IPS-18c (cell line): ENCODE data around the gene ORMDL3.

Source experiments
- H3K4me3 ChIP-seq: 2 replicates; pipeline ENCODE4 v1.7.0; 2013; ENCODE audit warnings: low read depth, mild to moderate bottlenecking, low read length, moderate library complexity; ENCODE audit not compliant: insufficient read depth
- H3K9me3 ChIP-seq: one replicate; pipeline ENCODE4 v1.6.1; 2013; ENCODE audit warnings: mild to moderate bottlenecking, low read length, moderate library complexity; ENCODE audit not compliant: control insufficient read depth, insufficient read depth

ORMDL3 gene

DNA sequence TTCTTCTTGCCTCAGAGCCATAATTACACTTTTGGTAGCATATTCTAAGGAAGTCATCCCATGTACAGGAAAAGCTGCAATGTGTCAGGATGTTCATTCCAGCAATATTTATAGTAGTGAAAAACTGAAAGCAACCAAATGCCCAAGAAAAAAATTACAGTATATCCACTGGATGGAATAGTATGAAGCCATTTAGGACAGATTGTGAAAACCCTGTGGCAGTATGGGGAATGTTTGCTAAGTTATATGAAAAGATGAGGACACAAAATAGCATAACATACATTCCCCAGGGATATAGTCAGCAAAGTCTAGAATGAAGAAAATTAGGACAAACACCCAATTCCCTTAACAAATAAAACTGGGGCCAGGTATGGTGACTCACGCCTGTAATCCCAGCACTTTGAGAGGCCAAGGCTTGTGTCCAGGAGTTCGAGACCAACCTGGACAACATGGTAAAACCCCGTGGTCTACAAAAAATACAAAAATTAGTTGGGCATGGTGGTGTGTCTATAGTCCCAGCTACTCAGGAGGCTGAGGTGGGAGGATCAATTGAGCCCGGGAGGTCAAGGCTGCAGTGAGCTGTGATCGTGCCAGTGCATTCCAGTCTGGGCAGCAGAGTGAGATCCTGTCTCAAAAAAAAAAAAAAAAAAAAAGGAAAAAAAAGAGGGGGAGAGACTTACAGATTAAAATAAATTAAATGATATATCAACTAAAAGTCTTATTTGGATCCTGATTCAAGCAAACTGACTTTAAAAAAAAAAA, 2.4 kb upstream of the ORMDL3 start:
- H3K4me3 ChIP-seq: no peak overlapping the region
- H3K9me3 ChIP-seq: peaks cover 3% of the 10 kb centered on the region

- Histone ChIP-seq H3K4me3 (no peak overlapping the region), H3K9me3 (peaks cover 3% of the 10 kb centered on the region)
Observed at GRCh38 chr17:39928858-39929645, 1.7 kb upstream of the ORMDL3 start.

DNA sequence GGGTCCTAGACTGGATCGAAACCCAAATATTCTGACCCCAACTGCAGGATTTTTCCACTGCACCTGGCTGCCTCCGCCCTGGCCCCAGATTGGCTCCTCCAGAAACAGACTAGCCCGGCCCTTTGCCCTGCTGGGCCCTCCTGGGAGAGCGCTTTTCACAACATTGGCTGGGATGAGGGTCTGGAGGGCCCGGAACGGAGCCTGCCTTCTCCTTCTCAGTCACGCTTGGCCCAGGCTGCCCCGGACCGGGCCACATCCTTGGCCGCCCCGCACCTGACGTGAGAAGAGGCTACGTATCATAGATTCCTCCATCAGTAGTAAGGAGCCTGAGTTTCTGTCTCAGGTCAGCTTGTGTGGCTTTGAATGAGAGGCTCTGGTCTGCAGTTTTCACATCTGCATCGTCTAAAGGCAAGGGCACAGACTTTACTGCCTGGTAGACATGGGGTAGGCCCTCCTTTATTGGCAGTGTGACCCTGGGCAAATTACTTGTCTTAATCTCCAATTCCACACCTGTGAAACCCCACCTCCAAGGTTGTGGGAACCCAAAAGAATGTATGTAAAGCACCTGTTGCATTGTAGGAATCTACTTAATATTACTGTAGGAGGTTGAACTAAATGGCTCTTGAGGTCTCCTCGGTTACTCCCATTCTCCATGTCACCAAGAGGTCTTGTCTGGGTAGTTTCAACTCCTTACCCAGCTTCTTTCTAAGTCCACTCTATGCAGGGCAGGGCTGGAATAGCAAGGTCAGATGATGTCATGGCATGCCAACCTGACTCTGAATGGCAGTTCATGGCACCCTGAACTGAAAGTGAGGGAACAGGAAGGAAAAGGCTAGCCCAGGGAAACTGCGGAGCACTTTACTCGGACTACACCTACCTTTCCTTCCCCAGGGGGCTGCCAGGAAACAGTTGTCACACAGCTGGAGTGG, 792 bp upstream of the ORMDL3 start:
- Histone ChIP-seq H3K4me3 (peak overlapping the region; percentile 65), H3K9me3 (peaks cover 3% of the 10 kb centered on the region)

DNA sequence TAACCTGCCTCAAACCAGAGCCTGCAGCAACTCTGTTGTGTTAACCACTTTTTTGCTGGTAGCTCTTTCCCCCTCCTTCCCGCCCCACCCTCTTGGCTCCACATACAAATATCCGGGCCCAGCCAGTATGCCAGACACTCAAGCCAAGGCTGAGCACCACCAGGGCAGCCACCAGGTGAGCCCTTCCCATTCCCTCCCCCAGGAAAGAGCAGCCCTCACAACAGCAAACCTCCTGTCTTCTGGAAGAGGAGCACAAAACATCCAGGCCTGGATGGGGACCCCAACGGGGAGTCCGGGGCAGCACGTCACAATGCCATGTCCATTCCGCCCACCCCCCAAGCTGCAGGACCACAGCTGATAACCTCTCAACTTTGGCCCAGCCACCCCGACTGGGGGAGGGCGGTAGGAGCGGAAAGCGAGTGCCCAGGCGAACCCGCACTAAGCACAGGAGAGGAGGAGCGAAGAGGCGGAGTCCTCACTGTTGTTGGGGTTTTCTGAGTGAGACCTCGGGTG, 757 bp downstream of the ORMDL3 start:
- peaks cover 3% of the 10 kb centered on the region for H3K9me3 ChIP-seq
- H3K4me3 ChIP-seq: peak overlapping the region; percentile 80

- peak overlapping the region; percentile 80 for H3K4me3 ChIP-seq
Observed at GRCh38 chr17:39926135-39926587, 1.2 kb downstream of the ORMDL3 start.

DNA sequence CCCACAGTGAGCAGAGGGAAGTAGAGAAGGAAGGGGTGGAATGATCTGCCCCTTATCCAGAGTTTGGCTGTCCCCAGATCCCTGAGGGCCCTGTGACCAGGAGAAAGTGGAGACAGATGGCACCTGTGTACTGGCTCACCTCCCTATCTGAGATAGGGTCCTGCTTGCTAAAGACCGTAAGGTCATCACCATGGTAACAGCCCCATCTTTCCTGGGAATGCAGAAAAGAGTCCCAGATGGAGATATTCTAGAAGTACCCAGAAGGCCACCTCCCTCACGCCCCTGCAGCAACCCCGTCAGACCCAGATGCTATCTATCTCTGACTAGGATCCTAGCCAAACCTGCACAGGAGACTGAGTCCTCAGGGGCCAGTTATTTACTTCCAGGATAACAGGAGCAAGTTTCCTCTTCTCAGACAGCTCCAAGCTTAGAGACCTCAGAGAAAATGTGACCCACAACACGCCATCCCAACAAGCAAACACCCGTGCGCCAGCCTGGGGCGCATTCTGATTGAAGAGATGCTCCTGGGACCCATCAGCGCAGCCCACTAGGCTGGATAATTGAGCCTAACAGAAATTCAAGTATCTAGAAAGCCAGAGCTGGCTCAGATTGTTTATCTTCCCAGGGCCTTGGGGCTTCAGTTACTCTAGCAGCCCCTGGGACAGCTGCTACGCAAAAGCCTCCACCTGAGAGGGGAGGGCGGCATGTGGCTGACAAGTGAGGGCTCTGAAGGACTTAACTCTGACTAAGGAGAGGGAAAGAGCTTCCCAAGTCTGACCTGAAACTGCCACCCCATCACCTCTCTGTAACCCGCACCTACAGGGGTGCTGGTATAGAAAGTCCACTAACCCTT, 1.9 kb downstream of the ORMDL3 start:
- Histone ChIP-seq H3K4me3 (0 out of 2 replicates have a peak overlapping the region, but pooled peaks have one; percentile 80), H3K9me3 (peaks cover 3% of the 10 kb centered on the region)

More at GRCh38 chr17:39926135-39926587, 1.2 kb downstream of the ORMDL3 start:
- H3K9me3 ChIP-seq: peaks cover 3% of the 10 kb centered on the region

GRCh38 chr17:39924691-39925055, 2.7 kb downstream of the ORMDL3 start:
- H3K4me3 ChIP-seq: 0 out of 2 replicates have a peak overlapping the region, but pooled peaks have one; percentile 3
- H3K9me3 ChIP-seq: peaks cover 3% of the 10 kb centered on the region

DNA sequence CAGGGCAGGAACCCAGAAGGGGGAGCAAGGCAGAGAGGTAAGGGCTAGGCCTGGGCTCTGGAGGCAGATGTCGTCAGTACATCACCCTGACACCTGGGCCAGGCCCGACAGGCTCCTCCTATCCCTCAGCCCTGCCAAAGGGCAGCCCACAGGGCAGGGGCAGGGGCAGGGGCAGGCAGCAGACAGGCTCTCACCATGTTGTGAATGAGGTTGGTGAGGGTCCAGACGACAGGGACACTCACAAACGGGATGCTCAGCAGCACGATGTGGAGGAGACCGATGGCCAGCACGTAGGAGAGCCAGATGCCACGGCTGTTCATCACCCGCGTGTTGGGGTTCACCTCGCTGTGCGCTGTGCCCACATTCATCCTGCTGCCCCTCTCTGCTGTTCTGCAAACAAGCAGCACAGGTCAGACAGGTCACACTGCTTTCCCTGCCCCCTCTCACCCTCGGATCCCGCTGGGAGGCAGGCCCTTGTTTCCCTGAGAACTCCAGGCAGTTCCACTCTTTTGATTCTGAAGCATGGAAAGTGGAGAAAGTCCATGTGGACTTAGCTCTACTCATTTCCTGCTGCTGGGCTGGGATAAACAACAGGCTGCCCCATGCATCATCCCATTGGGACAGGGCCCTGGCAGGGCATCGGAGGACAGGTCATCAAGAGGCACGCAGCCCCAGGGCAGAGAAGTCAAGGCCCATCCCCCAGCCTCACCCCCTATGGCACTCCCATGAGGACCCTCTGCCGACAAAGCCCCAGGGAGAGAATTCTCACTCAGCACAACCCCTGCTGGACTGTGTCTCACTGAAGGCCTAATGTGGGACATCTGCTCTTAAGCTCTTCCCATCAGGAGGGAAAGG, 3.3 kb downstream of the ORMDL3 start:
- Histone ChIP-seq H3K4me3 (no peak overlapping the region), H3K9me3 (peaks cover 3% of the 10 kb centered on the region)

GRCh38 chr17:39923230-39923629, 4.2 kb downstream of the ORMDL3 start:
- peaks cover 3% of the 10 kb centered on the region for H3K9me3 ChIP-seq
- no peak overlapping the region for H3K4me3 ChIP-seq

DNA sequence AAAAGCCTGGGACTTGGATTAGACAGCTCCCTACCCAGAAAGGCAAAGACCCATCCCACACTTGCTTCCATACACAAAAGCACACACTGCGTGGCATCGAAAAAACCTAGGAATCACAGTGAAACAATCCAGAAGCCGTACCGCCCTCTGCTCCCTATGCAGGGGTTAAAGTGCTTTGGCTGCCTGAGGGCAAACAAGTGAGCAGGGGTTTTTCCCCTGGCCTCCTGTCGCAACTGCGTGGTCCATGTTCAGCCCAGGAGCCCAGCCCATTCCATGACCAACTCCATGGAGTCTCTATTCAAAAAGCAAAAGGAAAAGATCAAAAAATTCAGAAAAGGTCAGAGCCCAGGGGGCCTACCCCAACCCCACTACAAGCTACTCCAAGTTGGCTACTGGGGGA, 5.4 kb downstream of the ORMDL3 start:
- Histone ChIP-seq H3K4me3 (no peak overlapping the region), H3K9me3 (peaks cover 2% of the 10 kb centered on the region)

GRCh38 chr17:39921323-39921722, 6.1 kb downstream of the ORMDL3 start:
- Histone ChIP-seq H3K9me3 (no peaks in the 10 kb centered on the region), H3K4me3 (no peak overlapping the region)

GRCh38 chr17:39920218-39921210, 6.9 kb downstream of the ORMDL3 start:
- Histone ChIP-seq H3K9me3 (no peaks in the 10 kb centered on the region), H3K4me3 (no peak overlapping the region)

DNA sequence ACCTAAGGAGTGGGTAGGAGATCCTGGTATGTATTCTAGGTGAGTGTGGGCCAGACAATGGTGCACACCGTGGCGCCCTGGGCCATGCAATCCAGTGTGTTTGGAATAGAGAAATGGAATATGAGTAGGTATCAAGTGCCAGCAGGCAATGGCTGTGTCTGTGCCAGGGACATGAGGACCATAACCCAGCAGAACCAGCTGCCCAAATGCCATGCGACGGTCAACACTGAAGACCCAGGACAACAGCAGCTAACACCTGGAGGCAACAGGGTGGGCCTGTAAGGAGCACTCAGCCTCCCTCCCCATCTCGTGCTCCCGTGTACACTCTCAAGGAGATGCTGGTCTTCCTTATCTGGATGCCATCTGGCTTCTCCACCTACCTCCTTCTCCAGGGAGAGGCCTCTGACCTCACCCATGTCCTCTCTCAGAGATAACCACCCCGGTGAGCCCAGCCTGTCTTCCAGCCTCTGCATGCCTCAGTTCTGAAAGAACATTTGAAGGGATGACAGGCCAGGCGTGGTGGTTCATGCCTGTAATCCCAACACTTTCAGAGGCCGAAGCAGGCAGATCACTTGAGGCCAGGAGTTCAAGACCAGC, 8.2 kb downstream of the ORMDL3 start:
- no peak overlapping the region for H3K4me3 ChIP-seq
- H3K9me3 ChIP-seq: no peaks in the 10 kb centered on the region

- Histone ChIP-seq H3K9me3 (no peaks in the 10 kb centered on the region), H3K4me3 (no peak overlapping the region)
Observed at GRCh38 chr17:39916918-39917317, 10.5 kb downstream of the ORMDL3 start.
